A673 (cell line): ENCODE data around the gene ANGPT4. TPM values are rescaled to one million over a fixed set of nuclear protein-coding genes. Genes with fewer than 3 reads are reported as not detected.

Experiments
- Bru-seq: library from RNA; stranded (reverse); fragments of 400-500 nt; gene quantifications from one replicate; lab custom pipeline; 2021; lab: Mats Ljungman, UMichigan
- BruChase-seq, 2 experiments: library from RNA; stranded (reverse); fragments of 400-500 nt; gene quantifications; one replicate each; lab custom pipeline; 2021; lab: Mats Ljungman, UMichigan
- BruUV-seq: library from RNA; stranded (reverse); fragments of 400-500 nt; replicated peaks from 2 replicates; lab custom pipeline; 2021; lab: Mats Ljungman, UMichigan
- CTCF ChIA-PET: fragments of 300-600 bp; sonication (Branson Sonifier 250); formaldehyde crosslinking; loops from one replicate; lab custom pipeline; 2022; ENCODE audit warnings: antibody characterized with exemption; lab: Charles Lee
- POLR2A ChIA-PET: fragments of 300-600 bp; sonication (Branson Sonifier 250); formaldehyde crosslinking; loops from one replicate; lab custom pipeline; 2022; ENCODE audit warnings: antibody characterized with exemption; ENCODE audit not compliant: low non-redundant PET; lab: Charles Lee
- DNase-seq: peaks from one replicate; pipeline ENCODE4 v3.0.0-alpha.2; 2015; ENCODE audit warnings: low spot score
- H3K27ac ChIP-seq: fragments of 200-600 bp; sonication (generic); 2 replicates; pipeline ENCODE4 v1.5.1; 2016; ENCODE audit warnings: mixed run types, low read depth, mild to moderate bottlenecking, mixed read lengths, antibody characterized with exemption, low read length; ENCODE audit not compliant: poor library complexity, severe bottlenecking
- H3K27me3 ChIP-seq: fragments of 200-600 bp; sonication (generic); replicated peaks from 2 replicates; pipeline ENCODE4 v1.6.1; 2017; ENCODE audit warnings: mixed run types, low read depth, mild to moderate bottlenecking, mixed read lengths, antibody characterized with exemption, low read length; ENCODE audit not compliant: insufficient read depth, poor library complexity
- H3K36me3 ChIP-seq: fragments of 200-600 bp; sonication (generic); 2 replicates; pipeline ENCODE4 v1.6.1; 2016; ENCODE audit warnings: mixed run types, mild to moderate bottlenecking, mixed read lengths, antibody characterized with exemption, low read length; ENCODE audit not compliant: insufficient read depth, poor library complexity, severe bottlenecking
- H3K4me1 ChIP-seq: fragments of 200-600 bp; sonication (generic); 2 replicates; pipeline ENCODE4 v1.6.1; 2017; ENCODE audit warnings: mixed run types, mild to moderate bottlenecking, mixed read lengths, antibody characterized with exemption, low read length; ENCODE audit not compliant: insufficient read depth, poor library complexity, severe bottlenecking
- H3K4me3 ChIP-seq: fragments of 200-600 bp; sonication (generic); 2 replicates; pipeline ENCODE4 v1.5.1; 2016; ENCODE audit warnings: low read depth, mixed run types, mild to moderate bottlenecking, mixed read lengths, low read length; ENCODE audit not compliant: poor library complexity, severe bottlenecking
- H3K9me3 ChIP-seq: fragments of 200-600 bp; sonication (generic); 2 replicates; pipeline ENCODE4 v1.6.1; 2016; ENCODE audit warnings: mixed run types, low read depth, mild to moderate bottlenecking, mixed read lengths, antibody characterized with exemption, low read length; ENCODE audit not compliant: poor library complexity, severe bottlenecking
- CTCF ChIP-seq: fragments of 300-800, 200-600 bp; sonication (generic); conservative IDR thresholded peaks from 2 replicates; pipeline ENCODE4 v1.5.1; 2017; ENCODE audit warnings: low read depth, mild to moderate bottlenecking, antibody characterized with exemption, low read length, moderate library complexity, mixed read lengths
- EZH2 ChIP-seq: fragments of 200-600 bp; sonication (generic); IDR thresholded peaks from 2 replicates; pipeline ENCODE4 v1.6.1; 2017; ENCODE audit warnings: borderline replicate concordance, low read depth, mild to moderate bottlenecking, mixed read lengths, antibody characterized with exemption, low read length; ENCODE audit not compliant: poor library complexity, severe bottlenecking
- intact Hi-C: fragments of 100-400 bp; cut with micrococcal nuclease; formaldehyde crosslinking; loops from one replicate; pipeline ENCODE4 v1.10.0; 2022; ENCODE audit not compliant: unreplicated experiment
- long read RNA-seq: library from polyadenylated mRNA; stranded (forward); transcript quantifications from one replicate; pipeline ENCODE4 v2.0.0, GENCODE V29; 2022
- total RNA-seq: library from RNA; stranded (reverse); gene quantifications from 2 replicates; pipeline ENCODE4 v1.2.3, GENCODE V29; 2021

The ANGPT4 gene
- total RNA-seq (not detected in 2 replicates), Bru-seq, nascent RNA (not detected), BruChase-seq, experiment 1, labeled RNA remaining after a 2-hour chase (not detected), BruChase-seq, experiment 2, labeled RNA remaining after a 6-hour chase (not detected)
- long read RNA-seq: 0 reads

GRCh38 chr20:916125-916799, at the start of gene ANGPT4:
ANGPT4 (minus strand) TSS chr20:916334; CDS start chr20:916214, 120 bp downstream.
- DNase-seq: no peak
- Histone ChIP-seq H3K27me3 (peaks cover 8% of the 10 kb centered on the region), H3K4me1 (no peaks in the 10 kb centered on the region), H3K27ac (no peak within 1 kb of the TSS), H3K4me3 (no peak within 1 kb of the TSS), H3K36me3 (no peaks in the 10 kb centered on the region), H3K9me3 (no peaks in the 10 kb centered on the region)
- ChIA-PET CTCF (no interaction called here), POLR2A (no interaction called here)
- TF ChIP-seq CTCF (no peak), EZH2 (no peak)
- no TSS peak for BruUV-seq
- intact Hi-C loops: no loop called here

- intact Hi-C loops: no loop called here
- H3K4me3 ChIP-seq: no peak overlapping the region
- no peak for DNase-seq
- H3K9me3 ChIP-seq: no peaks in the 10 kb centered on the region
- ChIA-PET POLR2A (no interaction called here), CTCF (no interaction called here)
- H3K36me3 ChIP-seq: no peaks in the 10 kb centered on the region
- no peak for TF ChIP-seq CTCF
- no peak for TF ChIP-seq EZH2
- no TSS peak for BruUV-seq
- peaks cover 21% of the 10 kb centered on the region for H3K27me3 ChIP-seq
- H3K27ac ChIP-seq: no peak overlapping the region
- no peaks in the 10 kb centered on the region for H3K4me1 ChIP-seq
Measured at GRCh38 chr20:963795-964194, 47.7 kb upstream of the ANGPT4 start.

GRCh38 chr20:962683-963082, 46.5 kb upstream of the ANGPT4 start:
- CTCF ChIA-PET: no interaction called here
- no peak for TF ChIP-seq CTCF
- no peak for TF ChIP-seq EZH2
- intact Hi-C loops: no loop called here
- BruUV-seq: no TSS peak
- POLR2A ChIA-PET: no interaction called here
- Histone ChIP-seq H3K27ac (no peak overlapping the region), H3K4me3 (no peak overlapping the region), H3K9me3 (no peaks in the 10 kb centered on the region), H3K27me3 (peaks cover 21% of the 10 kb centered on the region), H3K4me1 (no peaks in the 10 kb centered on the region), H3K36me3 (no peaks in the 10 kb centered on the region)
- DNase-seq: no peak
